ENCODE data around the gene SLC12A5.

Gene SLC12A5

DNA sequence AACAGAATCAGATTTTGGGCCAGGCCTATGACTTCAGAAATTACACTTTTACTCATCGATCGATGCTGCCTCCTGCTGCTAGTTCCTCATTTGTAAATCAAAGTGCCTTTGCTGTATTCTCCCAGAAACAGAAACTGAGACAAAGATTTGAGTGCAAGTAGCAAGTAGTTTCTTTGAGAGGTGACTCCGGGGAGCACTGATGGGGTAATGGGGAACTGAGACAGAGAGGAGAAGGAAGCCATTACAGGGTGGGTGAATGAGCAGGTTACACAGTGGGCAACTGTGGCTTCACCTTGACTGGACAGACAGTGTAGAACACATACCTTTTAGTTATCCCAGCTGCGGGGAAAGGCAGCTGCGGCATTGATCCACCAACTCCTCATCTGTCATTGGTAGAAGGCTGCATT is 79.4 kb downstream of the SLC12A5 start:
- Histone ChIP-seq H2AFZ (ENCODE audit: low read length) (peak overlapping the region; percentile 10; the same call in 1 of the 2 replicates), H3K9me2 (replicated peaks; ENCODE audit: insufficient read depth, low read length) (no peaks in the 10 kb centered on the region), H3K4me3 (ENCODE audit: low read length) (peak overlapping the region; percentile 8; the same call in 1 of the 2 replicates), H4K20me1 (ENCODE audit: insufficient read depth, low read length) (no peaks in the 10 kb centered on the region), H3K4me1 (ENCODE audit: low read length) (peaks cover 26% of the 10 kb centered on the region), H3K9me3 (replicated peaks; ENCODE audit: insufficient read depth, low read length) (no peaks in the 10 kb centered on the region), H3F3A (ENCODE audit: insufficient read depth, low read length) (peaks cover 12% of the 10 kb centered on the region), H3K27me3 (replicated peaks; ENCODE audit: insufficient read depth, low read length) (peaks cover 25% of the 10 kb centered on the region), H3K27ac (ENCODE audit: low read length) (peak overlapping the region; percentile 1; the same call in 1 of the 2 replicates), H3K4me2 (ENCODE audit: low read depth, low read length) (peak overlapping the region; percentile 47), H3K79me2 (ENCODE audit: low read length) (no peaks in the 10 kb centered on the region), H3K36me3 (replicated peaks; ENCODE audit: insufficient read depth, low read length) (no peaks in the 10 kb centered on the region), H3K9ac (ENCODE audit: low read length) (no peak overlapping the region)
- peak; percentile 67 for DNase-seq
- TF ChIP-seq EZH2phosphoT487 (IDR thresholded peaks at IDR 0.05; ENCODE audit: low read length) (no peak), EZH2 (optimal IDR thresholded peaks at IDR 0.05; ENCODE audit: low read depth, low read length) (no peak)
- TF ChIP-seq, protein P1, sequence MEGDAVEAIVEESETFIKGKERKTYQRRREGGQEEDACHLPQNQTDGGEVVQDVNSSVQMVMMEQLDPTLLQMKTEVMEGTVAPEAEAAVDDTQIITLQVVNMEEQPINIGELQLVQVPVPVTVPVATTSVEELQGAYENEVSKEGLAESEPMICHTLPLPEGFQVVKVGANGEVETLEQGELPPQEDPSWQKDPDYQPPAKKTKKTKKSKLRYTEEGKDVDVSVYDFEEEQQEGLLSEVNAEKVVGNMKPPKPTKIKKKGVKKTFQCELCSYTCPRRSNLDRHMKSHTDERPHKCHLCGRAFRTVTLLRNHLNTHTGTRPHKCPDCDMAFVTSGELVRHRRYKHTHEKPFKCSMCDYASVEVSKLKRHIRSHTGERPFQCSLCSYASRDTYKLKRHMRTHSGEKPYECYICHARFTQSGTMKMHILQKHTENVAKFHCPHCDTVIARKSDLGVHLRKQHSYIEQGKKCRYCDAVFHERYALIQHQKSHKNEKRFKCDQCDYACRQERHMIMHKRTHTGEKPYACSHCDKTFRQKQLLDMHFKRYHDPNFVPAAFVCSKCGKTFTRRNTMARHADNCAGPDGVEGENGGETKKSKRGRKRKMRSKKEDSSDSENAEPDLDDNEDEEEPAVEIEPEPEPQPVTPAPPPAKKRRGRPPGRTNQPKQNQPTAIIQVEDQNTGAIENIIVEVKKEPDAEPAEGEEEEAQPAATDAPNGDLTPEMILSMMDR (IDR thresholded peaks at IDR 0.05; ENCODE audit: low read length): peak; percentile 37

DNA sequence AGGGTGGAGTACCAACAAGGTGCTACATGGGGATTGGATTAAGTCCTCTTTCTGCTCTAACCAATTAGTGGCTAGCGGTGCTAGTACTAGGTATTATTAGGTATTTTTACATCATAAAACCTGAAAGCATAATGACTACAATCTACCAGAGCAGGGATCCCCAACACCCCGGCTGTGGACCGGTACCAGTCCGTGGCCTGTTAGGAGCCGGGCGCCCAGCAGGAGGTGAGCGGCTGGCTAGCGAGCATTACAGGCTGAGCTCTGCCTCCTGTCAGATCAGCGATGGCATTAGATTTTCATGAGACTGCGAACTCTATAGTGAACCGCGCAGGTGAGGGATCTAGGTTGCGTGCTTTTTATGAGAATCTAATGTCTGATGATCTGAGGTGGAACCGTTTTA is 80.0 kb downstream of the SLC12A5 start:
- no peak for DNase-seq
- H3K4me2 ChIP-seq (ENCODE audit: low read depth, low read length): peak overlapping the region; percentile 47; the same call in 1 of the 2 replicates
- H3K4me1 ChIP-seq (ENCODE audit: low read length): peaks cover 26% of the 10 kb centered on the region
- TF ChIP-seq EZH2 (optimal IDR thresholded peaks at IDR 0.05; ENCODE audit: low read depth, low read length) (no peak), EZH2phosphoT487 (IDR thresholded peaks at IDR 0.05; ENCODE audit: low read length) (no peak)
- TF ChIP-seq, protein P1 (IDR thresholded peaks at IDR 0.05; ENCODE audit: low read length): no peak
- H3K9me2 ChIP-seq (replicated peaks; ENCODE audit: insufficient read depth, low read length): no peaks in the 10 kb centered on the region
- peak overlapping the region; percentile 8; the same call in 1 of the 2 replicates for H3K4me3 ChIP-seq (ENCODE audit: low read length)
- peak overlapping the region; percentile 1; the same call in 1 of the 2 replicates for H3K27ac ChIP-seq (ENCODE audit: low read length)
- H3K9me3 ChIP-seq (replicated peaks; ENCODE audit: insufficient read depth, low read length): no peaks in the 10 kb centered on the region
- H3K27me3 ChIP-seq (replicated peaks; ENCODE audit: insufficient read depth, low read length): peaks cover 30% of the 10 kb centered on the region
- H4K20me1 ChIP-seq (ENCODE audit: insufficient read depth, low read length): no peaks in the 10 kb centered on the region
- H2AFZ ChIP-seq (ENCODE audit: low read length): no peak overlapping the region
- no peaks in the 10 kb centered on the region for H3K79me2 ChIP-seq (ENCODE audit: low read length)
- H3K9ac ChIP-seq (ENCODE audit: low read length): no peak overlapping the region
- peaks cover 12% of the 10 kb centered on the region for H3F3A ChIP-seq (ENCODE audit: insufficient read depth, low read length)
- no peaks in the 10 kb centered on the region for H3K36me3 ChIP-seq (replicated peaks; ENCODE audit: insufficient read depth, low read length)
